Endothelial cell of umbilical vein (primary cell): ENCODE measurements around the gene PROM1. TPM values are rescaled to one million over a fixed set of nuclear protein-coding genes. Genes with fewer than 3 reads are reported as not detected.

Experiments used
- BruUV-seq: library from RNA; stranded (reverse); fragments of 400-500 nt; replicated peaks from 2 replicates; lab custom pipeline; 2021; lab: Mats Ljungman, UMichigan
- CTCF ChIA-PET: fragments of 300-600, 350-600 bp; sonication (Branson Sonifier 250); formaldehyde crosslinking; loops from one replicate; lab custom pipeline; 2021; ENCODE audit warnings: antibody characterized with exemption, inconsistent platforms; lab: Charles Lee
- POLR2A ChIA-PET: fragments of 300-600, 350-600 bp; sonication (Branson Sonifier 250); formaldehyde crosslinking; loops from one replicate; lab custom pipeline; 2021; ENCODE audit warnings: antibody characterized with exemption, inconsistent platforms; lab: Charles Lee
- DNase-seq: peaks from one replicate; pipeline ENCODE4 v3.0.0-alpha.2; 2011; ENCODE audit warnings: low read depth, low spot score
- FAIRE-seq: peaks from 2 replicates; lab custom pipeline; 2011; peaks lifted over from hg19 to GRCh38; lab: Jason Lieb, UNC
- H2AFZ ChIP-seq: 2 replicates; pipeline ENCODE4 v1.6.0; 2012; ENCODE audit warnings: low read depth, low read length, control low read depth, inconsistent platforms
- H3K27ac ChIP-seq: 2 replicates; pipeline ENCODE4 v1.5.1; 2011; ENCODE audit warnings: low read depth, mild to moderate bottlenecking, control low read depth, low read length, moderate library complexity; ENCODE audit not compliant: insufficient read depth
- H3K27me3 ChIP-seq, 2 experiments: 2 replicates each; pipeline versions ENCODE4 v1.6.0 to v1.6.1; 2011; ENCODE audit warnings: low read length in 2 of 2, mixed read lengths in 1 of 2; ENCODE audit not compliant: control insufficient read depth in 2 of 2, insufficient read depth in 2 of 2
- H3K36me3 ChIP-seq, 2 experiments: 2 replicates in 1 of 2; 3 replicates in 1 of 2; pipeline ENCODE4 v1.5.1; 2011; ENCODE audit warnings: low read length in 2 of 2, mild to moderate bottlenecking in 1 of 2, moderate library complexity in 1 of 2; ENCODE audit not compliant: control insufficient read depth in 2 of 2, insufficient read depth in 2 of 2; ENCODE audit errors: extremely low read depth in 1 of 2
- H3K4me1 ChIP-seq: 3 replicates; pipeline ENCODE4 v1.5.1; 2011; ENCODE audit warnings: mild to moderate bottlenecking, low read length; ENCODE audit not compliant: control insufficient read depth, insufficient read depth; ENCODE audit errors: extremely low read depth
- H3K4me2 ChIP-seq: 2 replicates; pipeline ENCODE4 v1.6.1; 2011; ENCODE audit warnings: low read length, control low read depth, mixed read lengths; ENCODE audit not compliant: insufficient read depth
- H3K4me3 ChIP-seq, 3 experiments: fragments of 200-600 bp in 1 of 3; sonication (generic), shearing (Covaris generic) in 1 of 3; replicated peaks in 1 of 3; 2 replicates each; pipeline ENCODE4 v1.5.1; 2011 to 2016; ENCODE audit warnings: control low read depth in 3 of 3, low read length in 3 of 3, mild to moderate bottlenecking in 2 of 3, inconsistent platforms in 1 of 3, low read depth in 1 of 3, moderate library complexity in 1 of 3; ENCODE audit not compliant: insufficient read depth in 1 of 3
- H3K79me2 ChIP-seq: 2 replicates; pipeline ENCODE4 v1.6.0; 2012; ENCODE audit warnings: low read length, inconsistent platforms; ENCODE audit not compliant: control insufficient read depth, insufficient read depth
- H3K9ac ChIP-seq: replicated peaks from 2 replicates; pipeline ENCODE3; 2011; ENCODE audit warnings: low read length, control low read depth; ENCODE audit not compliant: insufficient read depth; ENCODE audit errors: extremely low read depth
- H3K9me1 ChIP-seq: replicated peaks from 3 replicates; pipeline ENCODE4 v1.6.0; 2011; ENCODE audit warnings: mild to moderate bottlenecking, low read length; ENCODE audit not compliant: control insufficient read depth, insufficient read depth; ENCODE audit errors: extremely low read depth
- H3K9me3 ChIP-seq: replicated peaks from 2 replicates; pipeline ENCODE4 v1.5.1; 2012; ENCODE audit warnings: low read length, inconsistent platforms; ENCODE audit not compliant: control insufficient read depth, insufficient read depth
- H4K20me1 ChIP-seq: replicated peaks from 2 replicates; pipeline ENCODE3; 2011; ENCODE audit warnings: mild to moderate bottlenecking, low read length; ENCODE audit not compliant: control insufficient read depth, insufficient read depth; ENCODE audit errors: extremely low read depth
- CTCF ChIP-seq, 2 donors: IDR thresholded peaks; 1 replicate in 1 of 2; 2 replicates in 1 of 2; pipeline ENCODE4 v1.5.1; 2011; ENCODE audit warnings: low read length in 2 of 2, mild to moderate bottlenecking in 2 of 2, moderate library complexity in 2 of 2, control low read depth in 1 of 2, inconsistent platforms in 1 of 2, low read depth in 1 of 2; ENCODE audit not compliant: insufficient read depth in 1 of 2; ENCODE audit errors: extremely low read depth in 1 of 2
- EZH2 ChIP-seq: IDR thresholded peaks from 2 replicates; pipeline ENCODE4 v1.6.1; 2012; ENCODE audit warnings: borderline replicate concordance, low read depth, mild to moderate bottlenecking, moderate library complexity, low read length, inconsistent platforms; ENCODE audit not compliant: severe bottlenecking
- FOS ChIP-seq: IDR thresholded peaks from 2 replicates; pipeline ENCODE4 v1.6.1; 2011; ENCODE audit warnings: mild to moderate bottlenecking, low read length, moderate library complexity, borderline replicate concordance; ENCODE audit not compliant: insufficient read depth
- GATA2 ChIP-seq: IDR thresholded peaks from 2 replicates; pipeline ENCODE4 v1.7.0; 2011; ENCODE audit warnings: low read depth, mild to moderate bottlenecking, moderate library complexity, mixed read lengths, low read length; ENCODE audit not compliant: insufficient read length, insufficient read depth
- JUN ChIP-seq: IDR thresholded peaks from 2 replicates; pipeline ENCODE4 v1.6.1; 2011; ENCODE audit warnings: borderline replicate concordance, low read depth; ENCODE audit not compliant: insufficient read length, insufficient read depth
- MAX ChIP-seq: IDR thresholded peaks from 2 replicates; pipeline ENCODE4 v1.6.1; 2011; ENCODE audit not compliant: insufficient read depth, insufficient read length
- MYC ChIP-seq: IDR thresholded peaks from one replicate; pipeline ENCODE4 v1.6.1; 2011; ENCODE audit warnings: mild to moderate bottlenecking, low read depth, low read length
- POLR2A ChIP-seq: IDR thresholded peaks from 2 replicates; pipeline ENCODE4 v1.6.1; 2012; ENCODE audit warnings: low read depth, mild to moderate bottlenecking, control low read depth, low read length
- POLR2AphosphoS5 ChIP-seq: IDR thresholded peaks from 2 replicates; pipeline ENCODE4 v1.6.1; 2012; ENCODE audit warnings: low read depth, mild to moderate bottlenecking, control low read depth, low read length, moderate library complexity; ENCODE audit not compliant: insufficient read depth
- dilution Hi-C: fragments of 300-500 bp; cut with MboI; formaldehyde crosslinking; loops from one replicate; pipeline ENCODE4 v1.15.0; 2019; ENCODE audit warnings: low sequenced_read_pairs; ENCODE audit not compliant: extremely low pct_ligation_motif_present
- intact Hi-C: fragments of 100-400 bp; cut with micrococcal nuclease; formaldehyde crosslinking; loops from one replicate; pipeline ENCODE4 v1.10.0; 2022
- polyA plus RNA-seq, 4 experiments: library from polyadenylated mRNA; depleted of rRNA in 3 of 4; stranded (reverse) in 3 of 4; unstranded in 1 of 4; fragments of >200 nt; gene quantifications; 2 replicates each; pipeline versions ENCODE4 v1.2.1 to v1.2.3, GENCODE V29; 2011 to 2012; ENCODE audit warnings: missing spikeins in 1 of 4
- total RNA-seq: library from RNA; stranded (reverse); gene quantifications from 2 replicates; pipeline ENCODE4 v1.2.3, GENCODE V29; 2021

Gene PROM1
- total and polyA plus RNA-seq, 2 donors (not counting 3 experiments of a cell fraction or from before 2014, with no cell fraction given), result 0.36 to 1.7 TPM

GRCh38 chr4:16123356-16124084, 39.7 kb upstream of the PROM1 start:
- FAIRE-seq (no peak), DNase-seq (no peak)
- no TSS peak for BruUV-seq
- peaks cover 0 to 6% of the 10 kb centered on the region in 2 experiments for H3K27me3 ChIP-seq
- no peak overlapping the region for H3K4me2 ChIP-seq
- dilution Hi-C loops (no loop called here), intact Hi-C loops (no loop called here)
- no peak overlapping the region for H3K27ac ChIP-seq
- no peaks in the 10 kb centered on the region for H3K9me1 ChIP-seq
- POLR2A ChIA-PET, result no interaction called here
- H4K20me1 ChIP-seq, result no peaks in the 10 kb centered on the region
- no peaks in the 10 kb centered on the region for H3K36me3 ChIP-seq
- H3K4me1 ChIP-seq, result no peaks in the 10 kb centered on the region
- no peak overlapping the region for H3K9ac ChIP-seq
- H3K4me3 ChIP-seq, result no peak overlapping the region
- no peaks in the 10 kb centered on the region for H3K9me3 ChIP-seq
- H2AFZ ChIP-seq, result no peak overlapping the region
- CTCF ChIA-PET, result no interaction called here
- no peaks in the 10 kb centered on the region for H3K79me2 ChIP-seq
- TF ChIP-seq POLR2AphosphoS5 (no peak), CTCF (IDR thresholded peaks at IDR 0.05; ENCODE audit: extremely low read depth in 1 of 2, insufficient read depth in 1 of 2, low read depth in 1 of 2, low read length in 2 of 2) (no peak), MAX (no peak), FOS (no peak), JUN (no peak), MYC (no peak), EZH2 (no peak), GATA2 (no peak), POLR2A (no peak)
